Activated gamma-delta T cell treated with anti-CD3 and anti-CD28 coated beads, Interleukin-2, amount 50 U/mL, for 16 hours (primary cell): Measurements from ENCODE around the gene MPP2.
A peak's percentile ranks its signal among the peaks of the same experiment; 100 is the strongest.
"Not testable (repeated sequence)": the region's sequence is repeated elsewhere in the genome, so short reads cannot be mapped to it uniquely, and the experiment has no call there.

Experiments
- DNase-seq: peaks from one replicate; pipeline ENCODE4 v3.0.0-alpha.2; 2020; ENCODE audit warnings: low read depth

The MPP2 gene

GRCh38 chr17:43931062-43931571 lies 23.8 kb upstream of the MPP2 start:
- no peak for DNase-seq

GRCh38 chr17:43928609-43929008 lies 21.3 kb upstream of the MPP2 start:
- no peak for DNase-seq

GRCh38 chr17:43927929-43928328 lies 20.6 kb upstream of the MPP2 start:
- DNase-seq: not testable (repeated sequence)

GRCh38 chr17:43927060-43927864 lies 19.9 kb upstream of the MPP2 start:
- no peak for DNase-seq

GRCh38 chr17:43924558-43924957 lies 17.2 kb upstream of the MPP2 start:
- no peak for DNase-seq

GRCh38 chr17:43920500-43921095 lies 13.3 kb upstream of the MPP2 start:
- DNase-seq: no peak

DNA sequence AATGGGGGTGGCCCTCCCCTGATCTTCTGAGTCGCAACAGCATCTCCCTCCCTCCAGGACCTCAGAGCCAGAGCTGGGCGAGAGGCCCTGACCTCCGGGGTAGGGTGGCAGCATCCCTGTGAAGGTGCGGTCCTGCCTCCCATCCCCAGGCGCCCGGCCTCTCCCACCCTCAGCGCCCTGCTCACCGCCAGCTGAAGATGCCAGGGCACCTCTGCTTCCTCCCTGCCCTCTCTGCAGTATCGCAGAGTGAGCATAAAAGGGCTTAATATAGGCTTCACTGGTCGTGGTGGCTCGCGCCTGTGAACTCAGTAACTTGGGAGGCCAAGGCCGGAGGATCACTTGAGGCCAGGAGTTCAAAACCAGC lies 10.7 kb upstream of the MPP2 start:
- DNase-seq: no peak

DNA sequence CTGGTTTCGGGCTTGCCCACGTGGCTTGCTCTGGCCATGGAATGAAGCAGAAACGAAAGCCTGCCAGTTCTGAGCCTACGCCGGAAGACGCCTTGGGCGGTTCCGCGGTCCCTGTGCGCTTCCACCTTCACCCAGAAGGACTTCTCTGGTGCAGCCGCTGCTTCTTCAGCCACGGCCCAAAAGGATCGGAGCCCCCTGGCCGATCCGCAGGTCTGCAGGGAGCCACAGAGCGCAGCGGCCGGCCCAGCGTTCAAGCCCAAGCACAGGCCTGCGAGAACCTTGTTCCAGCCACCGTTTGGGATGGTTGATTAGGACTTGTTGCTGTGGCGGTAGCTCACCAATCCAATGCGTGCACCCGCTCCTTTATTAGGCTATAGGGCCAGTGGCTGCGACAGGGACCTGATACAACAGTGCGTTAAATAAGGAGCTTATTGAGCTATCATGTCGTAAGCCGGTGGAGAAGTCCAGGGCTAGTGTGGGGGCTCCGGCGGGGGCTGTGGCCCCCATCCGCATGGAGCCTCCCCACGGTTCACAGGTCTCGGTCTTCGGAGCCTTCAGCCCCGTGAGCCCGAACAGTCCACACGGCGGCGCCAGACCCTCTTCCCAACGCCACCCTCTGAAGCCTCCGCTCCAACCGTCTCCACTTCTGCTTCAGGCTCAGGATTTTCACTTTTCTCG lies 10.2 kb upstream of the MPP2 start:
- no peak for DNase-seq

DNA sequence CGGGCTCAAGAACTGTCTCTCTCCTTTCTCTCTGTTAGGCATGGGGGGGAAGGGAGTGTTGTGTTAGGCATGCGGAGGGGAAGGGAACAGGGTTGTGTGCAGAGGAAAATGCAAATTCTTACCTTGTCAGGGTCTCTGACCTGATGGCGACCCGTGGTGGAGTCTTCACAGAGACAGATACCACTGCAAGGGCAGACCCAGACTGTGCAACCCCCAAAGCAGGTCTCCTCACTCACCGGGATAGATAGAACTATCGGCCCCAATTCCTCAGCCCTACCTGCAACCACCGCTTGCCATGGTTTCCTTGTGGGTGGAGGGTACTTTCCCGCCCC lies 9.6 kb upstream of the MPP2 start:
- no peak for DNase-seq

- DNase-seq: no peak
Observed at GRCh38 chr17:43916385-43916784, 9.0 kb upstream of the MPP2 start.

GRCh38 chr17:43915559-43915958 lies 8.2 kb upstream of the MPP2 start:
- DNase-seq: no peak

DNA sequence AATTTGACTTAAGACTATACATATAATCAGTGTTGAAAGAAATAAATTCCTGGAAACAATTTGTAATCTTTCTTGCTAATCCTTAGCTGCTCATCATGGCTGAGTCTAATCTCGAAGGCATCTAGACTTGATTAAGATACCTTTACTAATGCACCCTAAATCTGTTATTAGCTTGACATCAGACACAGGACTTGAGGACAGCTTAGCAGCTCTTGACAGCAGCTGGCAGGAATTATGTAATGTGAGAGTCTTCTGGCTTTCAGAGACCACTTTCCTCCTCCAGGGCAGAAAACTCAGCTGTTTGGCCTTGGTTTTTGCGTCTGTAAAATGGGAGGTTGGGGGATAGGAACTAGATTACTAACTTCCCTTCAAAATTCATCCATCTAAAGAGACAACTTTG lies 7.1 kb upstream of the MPP2 start:
- no peak for DNase-seq

DNA sequence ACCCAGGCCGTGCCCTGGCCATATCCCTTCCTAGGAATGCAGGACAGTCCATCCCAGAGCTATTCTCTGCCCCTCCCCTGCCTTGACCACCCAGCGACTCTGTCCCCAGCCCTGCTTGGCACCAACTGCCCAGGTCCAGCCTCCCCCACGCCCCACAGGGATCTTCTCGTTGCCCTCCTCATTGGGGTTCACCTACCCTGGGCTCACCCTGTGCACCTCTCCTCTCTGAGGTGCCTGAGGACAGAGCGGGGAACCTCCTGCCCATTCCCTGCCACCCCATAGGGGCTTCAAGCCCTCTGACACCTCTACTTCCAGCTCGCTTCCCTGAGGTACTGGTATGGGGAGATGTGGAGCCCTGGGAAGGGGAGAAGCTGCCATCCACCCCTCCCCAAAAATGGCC lies 6.2 kb upstream of the MPP2 start:
- DNase-seq: no peak

GRCh38 chr17:43912635-43913304 lies 5.4 kb upstream of the MPP2 start:
- DNase-seq: no peak

DNA sequence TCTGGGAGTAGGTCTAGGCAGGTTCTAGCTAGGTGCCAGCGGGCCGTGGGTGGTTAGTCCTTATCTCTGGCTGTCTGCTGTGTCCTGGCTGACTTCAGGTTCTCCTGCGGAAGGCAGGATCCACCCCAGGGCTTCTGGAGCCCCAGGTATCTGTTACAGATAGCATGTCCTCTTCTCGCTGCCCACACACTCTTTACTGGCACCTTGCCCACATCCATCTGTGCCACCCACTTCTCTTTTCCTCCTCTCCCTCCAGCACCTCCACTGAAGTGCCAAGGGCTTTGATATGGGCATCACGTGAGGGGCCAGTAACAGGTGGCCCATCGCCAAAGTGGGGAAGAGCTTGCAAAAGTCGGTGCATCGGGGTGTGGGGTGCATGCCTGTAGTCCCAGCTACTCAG lies 4.6 kb upstream of the MPP2 start:
- DNase-seq: no peak

DNA sequence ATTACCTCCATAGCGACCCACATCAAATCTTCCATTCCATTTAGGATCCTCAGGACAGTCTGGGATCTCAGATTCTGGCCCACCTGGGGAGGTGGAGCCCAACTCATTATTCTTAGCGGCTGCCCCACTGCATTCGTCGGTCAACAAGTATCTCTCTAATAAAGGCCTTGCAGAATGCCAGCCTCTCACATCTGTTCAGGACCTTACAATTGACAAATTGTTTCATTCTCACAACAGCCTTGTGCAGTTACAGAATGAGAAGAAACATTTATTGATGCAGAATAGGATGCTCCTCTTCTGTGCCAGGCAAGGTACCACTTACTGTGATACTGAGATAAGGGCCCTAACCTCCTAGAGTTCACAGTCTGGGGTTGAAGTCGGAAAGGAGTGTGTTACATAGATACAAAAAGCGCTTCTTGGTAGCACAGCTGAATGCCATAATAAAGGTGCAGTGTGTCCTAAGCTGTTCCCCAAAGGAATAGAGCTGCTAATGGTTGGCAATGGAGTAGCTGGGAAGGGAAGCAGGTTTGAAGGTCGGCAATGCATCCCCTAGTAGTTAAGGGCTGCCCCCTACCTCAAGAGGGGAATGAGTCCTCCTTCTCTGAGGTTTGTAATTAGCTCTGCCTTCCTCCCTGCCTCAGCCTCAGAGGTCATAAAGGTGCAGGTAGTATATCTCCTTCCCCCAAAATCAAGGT lies 2.3 kb upstream of the MPP2 start:
- no peak for DNase-seq

- peak; percentile 23 for DNase-seq
Observed at GRCh38 chr17:43907998-43908721, 824 bp upstream of the MPP2 start.

DNA sequence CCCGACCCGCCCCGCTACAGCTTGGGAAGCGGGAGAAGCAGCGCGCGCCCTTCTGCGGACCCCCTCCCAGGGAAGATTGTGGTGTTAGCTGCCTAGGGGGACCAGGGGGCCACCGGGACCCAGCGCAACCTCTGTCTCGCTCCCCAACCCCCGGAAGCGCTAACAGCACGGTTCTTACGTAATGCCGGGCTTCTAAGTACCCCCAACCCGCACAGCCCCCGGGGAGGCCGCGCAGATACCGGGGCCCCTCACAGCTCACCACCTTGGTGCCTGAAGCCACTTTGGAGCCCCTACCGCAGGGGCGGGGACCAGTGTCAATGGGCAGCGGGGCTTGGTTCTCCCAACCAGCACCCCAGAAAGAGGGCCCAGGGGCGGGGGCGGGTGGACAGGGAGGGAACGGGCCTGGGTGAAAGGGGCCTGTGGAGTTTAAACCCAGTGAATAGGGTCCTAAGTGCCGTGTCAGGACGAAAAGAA lies 348 bp downstream of the MPP2 start:
- no peak for DNase-seq

DNA sequence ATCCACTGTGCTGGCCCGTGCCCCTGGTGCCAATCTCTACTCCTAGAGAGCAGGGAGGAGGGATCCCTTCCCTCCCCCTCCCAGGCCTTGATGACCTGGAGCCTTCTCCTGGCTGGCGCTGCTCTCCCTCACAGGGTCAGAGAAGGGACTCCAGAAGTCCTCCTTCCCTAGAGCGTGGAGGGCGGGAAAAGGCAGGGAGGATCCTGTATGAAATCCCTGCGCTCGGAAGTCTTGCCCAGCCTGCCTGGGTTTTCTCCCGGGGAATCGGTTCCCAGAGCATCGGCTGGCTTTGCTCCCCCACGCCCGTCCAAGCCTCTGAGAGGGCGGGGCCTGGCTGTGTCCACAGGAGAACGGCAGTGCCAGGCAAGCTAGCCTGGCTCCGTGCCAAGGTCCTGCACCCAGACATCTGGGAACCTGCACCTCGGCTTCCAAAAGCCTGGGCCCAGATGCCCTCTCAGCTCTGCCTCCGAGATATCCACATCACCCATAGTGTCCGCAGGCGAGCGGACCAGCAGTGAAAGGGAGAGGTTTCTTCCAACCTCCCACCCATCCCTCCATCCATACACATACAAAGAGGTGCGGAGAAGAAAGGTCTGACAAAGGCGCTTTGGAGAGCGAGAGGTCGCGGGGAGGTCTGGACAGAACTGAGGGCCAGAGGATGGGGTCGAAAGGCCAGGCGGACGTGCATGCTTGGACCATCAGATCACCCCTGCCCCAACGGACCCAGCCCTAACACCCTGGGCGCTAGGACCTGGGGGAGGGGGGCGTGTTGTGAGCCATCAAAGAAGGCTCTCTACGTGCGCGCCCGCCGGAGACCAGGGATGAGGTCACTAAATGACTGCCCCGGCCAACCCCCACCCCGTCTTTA lies 1.1 kb downstream of the MPP2 start:
- peak; percentile 32 for DNase-seq

- DNase-seq: no peak
Observed at GRCh38 chr17:43905400-43905984, 1.8 kb downstream of the MPP2 start.
